NCI-H1436 (cell line): ENCODE results near the gene PADI6.
"Not testable (repeated sequence)": the region's sequence is repeated elsewhere in the genome, so short reads cannot be mapped to it uniquely, and the experiment has no call there.

Experiments
- DNase-seq: peaks from one replicate; lab custom pipeline; 2025; lab: John Stamatoyannopoulos, UW

The PADI6 gene

DNA sequence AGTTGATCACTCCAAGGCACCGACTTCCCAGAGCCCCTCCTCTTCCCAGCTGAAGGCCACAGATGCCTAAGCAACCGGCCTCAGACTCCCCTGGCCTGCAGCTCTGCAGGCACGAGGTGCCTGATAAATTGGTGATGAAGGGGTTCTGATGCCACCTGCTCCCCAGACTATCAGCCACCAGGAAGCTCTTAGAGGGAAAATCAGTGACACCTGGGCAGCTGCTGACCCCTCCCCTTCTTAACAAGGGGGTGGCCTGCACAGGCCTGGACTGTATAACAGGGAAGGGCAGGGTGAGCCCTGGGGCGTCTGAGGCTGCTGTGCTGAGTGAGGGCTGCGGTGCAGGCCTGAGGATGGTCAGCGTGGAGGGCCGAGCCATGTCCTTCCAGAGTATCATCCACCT is at the start of gene PADI6:
Gene PADI6, plus strand, starts transcription at position 301 of the 400 bp plus-strand sequence. Its CDS starts 50 bp downstream, at position 351.
- DNase-seq: no peak

DNA sequence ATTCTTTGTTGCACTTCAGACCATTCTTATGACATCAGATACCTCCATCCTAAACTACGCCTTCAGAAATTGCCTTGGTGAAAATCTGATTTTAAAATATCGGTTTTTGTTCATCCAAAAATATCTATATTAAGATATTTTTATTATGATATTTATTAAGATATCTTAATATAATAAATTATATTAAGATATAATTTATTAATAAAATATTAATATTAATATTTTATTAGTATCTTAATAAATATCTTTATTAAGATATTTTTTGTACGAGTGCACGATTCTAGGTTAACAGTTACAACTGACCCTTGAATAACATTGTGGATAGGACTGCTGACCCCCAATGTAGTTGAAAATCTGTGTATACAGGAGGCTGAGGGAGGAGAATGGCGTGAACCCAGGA is 43.1 kb upstream of the PADI6 start:
- no peak for DNase-seq

DNA sequence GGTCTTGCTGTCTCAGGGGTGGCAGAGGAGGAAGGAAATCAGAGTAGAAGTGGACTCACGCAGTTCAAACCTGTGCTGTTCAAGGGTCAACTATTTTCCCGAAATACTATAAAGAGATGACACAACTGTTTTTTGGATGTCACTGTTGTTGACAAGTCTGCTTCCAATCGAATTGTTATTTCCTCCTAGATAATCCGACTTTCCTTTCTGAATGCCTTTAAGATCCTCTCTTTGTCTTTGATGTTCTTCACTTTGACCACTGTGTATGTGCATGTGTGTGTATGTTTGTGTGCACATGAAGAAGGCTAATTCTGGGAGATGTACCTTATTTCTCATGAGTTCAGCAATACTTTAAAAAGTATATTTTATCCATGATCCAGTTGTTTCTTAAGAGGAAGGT is 42.4 kb upstream of the PADI6 start:
- DNase-seq: no peak

DNA sequence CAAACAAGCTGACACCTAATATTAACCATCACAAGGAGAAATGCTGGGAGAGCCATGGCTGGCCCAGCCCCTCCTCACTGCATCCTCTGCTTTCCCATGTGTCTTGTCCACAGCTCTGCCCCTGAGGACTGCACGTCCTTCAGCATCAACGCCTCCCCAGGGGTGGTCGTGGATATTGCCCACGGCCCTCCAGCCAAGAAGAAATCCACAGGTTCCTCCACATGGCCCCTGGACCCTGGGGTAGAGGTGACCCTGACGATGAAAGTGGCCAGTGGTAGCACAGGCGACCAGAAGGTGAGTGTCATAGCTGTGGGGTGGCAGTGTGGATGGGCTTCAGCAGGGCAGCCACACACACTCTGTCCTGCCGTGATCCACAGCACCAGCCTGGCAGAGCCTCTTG is 41.1 kb upstream of the PADI6 start:
- DNase-seq: no peak

DNA sequence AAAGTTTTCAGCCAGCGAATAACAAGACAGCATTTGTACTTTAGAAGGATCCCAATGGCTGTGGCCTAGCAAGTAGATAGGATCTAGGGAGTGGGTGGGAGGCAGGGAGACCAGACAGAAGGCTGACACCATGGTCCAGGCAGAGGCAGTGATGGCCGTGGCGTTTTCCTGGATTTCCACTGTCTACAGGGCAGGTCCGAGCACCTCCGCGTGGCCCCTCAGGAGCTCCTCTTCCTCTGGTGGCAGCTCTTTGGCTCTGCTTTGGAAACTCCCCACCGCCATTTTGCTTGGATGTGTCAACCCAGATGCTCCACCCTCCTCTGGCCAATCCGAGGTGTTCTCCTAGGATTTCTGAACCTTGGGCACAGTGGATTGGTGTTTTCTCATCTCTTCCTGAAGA is 38.9 kb upstream of the PADI6 start:
- no peak for DNase-seq

DNA sequence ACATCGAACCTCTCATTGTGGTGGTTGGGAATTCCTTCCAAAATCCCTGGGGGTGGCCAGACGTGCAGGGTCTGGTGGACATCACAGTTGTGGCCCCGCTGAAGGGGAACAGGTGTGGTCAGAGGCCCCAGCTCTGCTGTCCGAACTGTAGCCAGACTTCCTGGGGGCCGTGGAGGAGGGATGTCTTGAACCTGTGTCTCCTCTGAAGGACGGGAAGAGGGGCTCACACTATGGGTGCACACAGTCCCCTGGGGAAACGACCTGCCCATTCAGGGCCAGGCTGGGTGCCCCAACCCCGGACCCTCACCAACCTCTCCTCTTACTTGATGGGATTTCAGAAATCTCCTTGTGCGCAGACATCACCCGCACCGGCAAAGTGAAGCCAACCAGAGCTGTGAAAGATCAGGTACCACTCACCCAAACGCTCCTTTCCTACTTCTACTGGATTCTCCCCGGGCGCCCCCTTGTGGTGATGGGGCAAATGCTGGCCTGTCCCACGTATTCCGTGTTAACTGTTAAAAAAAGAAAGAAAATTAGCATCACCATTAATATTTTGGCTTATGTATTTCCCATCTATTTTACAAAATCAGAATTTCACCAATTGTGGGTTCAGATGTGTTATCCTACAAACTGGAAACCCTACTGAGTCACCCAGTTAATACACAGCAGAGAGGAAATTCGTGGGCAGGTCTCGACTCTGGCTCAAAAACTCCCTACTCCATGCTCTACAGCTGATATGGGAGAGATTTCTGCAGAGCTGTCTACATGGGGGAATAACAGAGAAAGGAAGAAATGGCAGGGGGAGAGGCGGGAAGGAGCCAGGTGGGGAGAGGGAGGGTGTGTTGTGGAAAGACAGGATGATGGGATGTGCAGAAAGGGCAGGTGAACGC is 35.9 kb upstream of the PADI6 start:
- peak; percentile 64 for DNase-seq

DNA sequence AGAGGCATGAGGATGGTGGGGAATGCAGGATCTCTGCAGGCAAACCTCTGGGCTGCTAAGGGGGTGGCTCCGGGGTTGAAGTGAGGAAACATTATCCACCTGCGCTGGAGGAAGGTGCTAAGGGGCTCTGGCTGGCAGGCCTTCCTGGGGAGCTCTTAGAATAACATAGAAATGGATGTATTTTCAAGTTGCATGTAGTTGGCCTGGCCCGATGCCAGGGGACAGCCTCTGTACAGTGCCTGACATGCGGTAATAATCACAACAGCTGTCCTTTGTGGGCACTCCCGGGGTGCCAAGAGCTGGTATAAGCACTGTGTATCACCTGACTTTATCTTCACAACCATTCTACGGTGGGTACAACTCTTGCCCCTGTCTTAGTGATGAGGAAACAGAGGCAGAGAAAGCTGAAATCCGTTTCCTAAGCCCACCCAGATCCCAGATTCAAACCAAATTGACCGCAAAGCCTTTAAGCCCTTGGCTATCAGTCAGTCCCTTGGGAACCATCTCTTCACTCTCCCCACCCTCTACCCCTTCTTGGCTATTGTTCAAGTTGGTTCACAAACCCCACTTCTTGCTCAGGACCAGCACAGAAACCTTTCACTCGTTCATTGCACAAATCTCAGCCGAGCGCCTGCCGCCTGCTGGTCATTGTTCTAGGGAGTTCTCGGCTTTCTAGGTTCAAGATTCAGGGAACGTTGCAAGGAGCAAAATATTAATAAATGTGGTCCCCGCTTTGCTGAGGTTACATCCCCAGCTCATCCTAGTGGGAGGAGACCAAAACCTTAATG is 33.1 kb upstream of the PADI6 start:
- no peak for DNase-seq

DNA sequence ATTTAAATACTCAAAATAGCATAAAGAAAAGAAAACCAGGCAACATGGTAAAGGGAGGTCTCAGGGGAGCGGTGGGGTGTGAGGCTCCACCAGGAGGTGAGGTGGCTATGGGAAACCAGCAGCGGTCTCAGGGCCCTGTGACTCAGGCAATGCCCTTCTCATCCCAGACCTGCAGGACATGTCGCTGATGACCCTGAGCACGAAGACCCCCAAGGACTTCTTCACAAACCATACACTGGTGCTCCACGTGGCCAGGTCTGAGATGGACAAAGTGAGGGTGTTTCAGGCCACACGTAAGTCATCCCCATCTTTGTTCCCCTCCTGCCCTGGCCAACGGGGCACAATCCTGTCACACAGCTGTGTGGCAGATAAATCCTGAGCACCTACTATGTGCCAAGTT is 32.5 kb upstream of the PADI6 start:
- DNase-seq: no peak

DNA sequence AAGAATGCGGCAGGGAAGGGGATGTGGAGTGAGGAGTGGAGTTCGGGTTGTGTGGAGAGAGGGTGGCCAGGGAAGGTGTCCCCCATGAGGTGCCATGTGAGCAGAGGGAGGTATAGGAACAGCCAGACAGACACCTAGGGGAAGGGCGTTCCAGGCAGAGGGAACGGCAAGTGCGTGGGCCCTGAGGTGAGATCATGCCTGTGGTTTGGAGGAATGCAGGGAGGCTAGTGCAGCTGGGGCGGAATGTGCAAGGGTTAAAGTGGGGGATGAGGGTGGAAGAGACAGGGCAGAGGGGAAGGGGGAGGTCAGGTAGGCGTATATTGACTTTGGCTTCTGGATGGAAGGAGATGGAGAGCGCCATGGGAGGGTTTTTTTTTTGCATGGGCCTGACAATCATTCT is 31.6 kb upstream of the PADI6 start:
- DNase-seq: no peak

DNA sequence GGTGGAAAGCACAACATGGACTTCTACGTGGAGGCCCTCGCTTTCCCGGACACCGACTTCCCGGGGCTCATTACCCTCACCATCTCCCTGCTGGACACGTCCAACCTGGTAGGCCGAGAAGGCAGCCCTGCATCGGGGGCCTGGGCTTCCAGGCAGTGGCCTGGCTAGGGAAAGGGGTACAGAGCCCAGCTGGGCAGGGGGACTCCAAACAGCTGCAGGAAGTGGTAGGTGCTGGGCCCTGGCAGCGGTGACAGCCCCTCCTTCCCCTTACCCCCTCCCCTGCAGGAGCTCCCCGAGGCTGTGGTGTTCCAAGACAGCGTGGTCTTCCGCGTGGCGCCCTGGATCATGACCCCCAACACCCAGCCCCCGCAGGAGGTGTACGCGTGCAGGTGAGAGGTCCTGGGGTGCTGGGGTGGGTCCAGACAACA is 30.0 kb upstream of the PADI6 start:
- DNase-seq: no peak

DNA sequence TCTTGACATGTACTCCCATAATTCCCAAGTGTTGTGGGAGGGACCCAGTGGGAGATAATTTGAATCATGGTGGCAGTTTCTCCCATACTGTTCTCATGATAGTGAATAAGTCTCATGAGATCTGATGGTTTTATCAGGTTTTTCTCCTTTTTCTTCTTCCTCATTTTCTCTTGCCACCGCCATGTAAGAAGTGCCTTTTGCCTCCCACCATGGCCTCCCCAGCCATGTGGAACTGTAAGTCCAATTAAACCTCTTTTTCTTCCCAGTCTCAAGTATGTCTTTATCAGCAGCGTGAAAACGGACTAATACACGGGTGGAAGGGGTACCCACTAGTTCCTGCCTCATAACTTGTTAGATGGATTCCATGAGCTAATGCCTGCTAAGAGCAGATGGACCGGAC is 26.5 kb upstream of the PADI6 start:
- DNase-seq: not testable (repeated sequence)

DNA sequence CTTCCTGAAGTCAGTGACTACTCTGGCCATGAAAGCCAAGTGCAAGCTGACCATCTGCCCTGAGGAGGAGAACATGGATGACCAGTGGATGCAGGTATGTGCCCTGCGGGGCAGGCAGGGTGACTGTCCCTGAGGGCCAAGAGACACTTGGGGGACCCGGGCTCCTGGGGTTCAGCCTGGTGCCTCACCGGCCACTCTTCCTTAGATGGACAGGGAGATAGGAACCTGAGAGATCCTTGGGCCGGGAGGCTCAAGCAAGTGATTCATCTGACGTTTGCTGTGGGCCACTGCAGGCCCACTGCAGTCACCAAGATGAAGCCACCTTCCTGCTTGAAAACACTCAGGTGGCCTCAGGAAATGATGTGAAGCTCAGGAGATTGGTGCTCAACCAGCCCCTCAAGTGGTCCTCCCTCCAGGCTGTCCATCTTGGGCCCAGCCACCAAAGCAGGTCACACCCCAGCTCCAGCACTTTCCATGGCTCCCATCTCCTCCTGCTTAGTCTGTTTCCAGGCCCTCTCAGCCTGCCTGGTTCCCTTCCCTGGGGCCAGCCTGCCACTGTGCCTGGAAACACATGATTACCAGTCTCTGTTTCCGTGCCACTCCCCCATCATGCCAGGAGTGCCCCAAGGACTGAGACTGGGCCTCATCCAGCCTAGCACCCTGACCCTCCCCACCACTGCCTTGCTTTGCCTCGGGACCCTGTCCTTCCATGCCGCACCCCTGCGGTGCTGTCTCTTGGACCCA is 25.8 kb upstream of the PADI6 start:
- no peak for DNase-seq

DNA sequence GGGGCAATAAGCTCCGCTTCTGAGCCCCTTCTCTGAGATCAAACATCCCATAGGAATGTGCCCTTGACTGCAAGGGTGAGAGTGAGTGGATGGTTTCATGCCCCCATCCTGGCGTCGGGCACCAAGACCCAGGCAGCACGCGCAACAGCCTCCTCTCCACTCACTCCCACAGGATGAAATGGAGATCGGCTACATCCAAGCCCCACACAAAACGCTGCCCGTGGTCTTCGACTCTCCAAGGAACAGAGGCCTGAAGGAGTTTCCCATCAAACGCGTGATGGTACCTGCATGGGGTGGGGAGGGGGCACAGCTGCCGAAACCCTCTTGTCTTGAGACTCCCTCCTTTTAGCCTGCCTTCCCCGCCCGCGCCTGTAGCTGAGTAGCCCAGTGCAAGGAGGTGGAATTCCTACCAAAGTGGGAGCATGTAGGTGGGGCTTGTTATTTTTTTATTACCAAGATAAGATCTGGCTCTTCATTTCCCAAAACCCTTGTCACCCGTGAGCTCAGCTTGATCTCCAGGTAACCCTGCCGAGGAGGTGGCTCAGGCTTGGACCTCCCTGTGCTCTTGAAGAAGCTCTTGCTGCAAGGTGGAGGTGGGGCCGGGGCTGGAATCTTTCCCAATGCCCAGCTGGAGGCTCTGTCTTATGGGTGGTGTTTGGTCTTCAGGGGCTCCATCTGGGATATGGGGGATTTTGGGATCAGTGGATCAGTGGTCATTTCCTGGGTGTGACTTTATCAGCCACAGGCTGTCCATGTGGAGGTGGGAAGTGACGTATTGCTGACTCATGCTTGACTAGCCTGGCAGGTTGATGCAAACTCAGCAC is 24.0 kb upstream of the PADI6 start:
- no peak for DNase-seq

DNA sequence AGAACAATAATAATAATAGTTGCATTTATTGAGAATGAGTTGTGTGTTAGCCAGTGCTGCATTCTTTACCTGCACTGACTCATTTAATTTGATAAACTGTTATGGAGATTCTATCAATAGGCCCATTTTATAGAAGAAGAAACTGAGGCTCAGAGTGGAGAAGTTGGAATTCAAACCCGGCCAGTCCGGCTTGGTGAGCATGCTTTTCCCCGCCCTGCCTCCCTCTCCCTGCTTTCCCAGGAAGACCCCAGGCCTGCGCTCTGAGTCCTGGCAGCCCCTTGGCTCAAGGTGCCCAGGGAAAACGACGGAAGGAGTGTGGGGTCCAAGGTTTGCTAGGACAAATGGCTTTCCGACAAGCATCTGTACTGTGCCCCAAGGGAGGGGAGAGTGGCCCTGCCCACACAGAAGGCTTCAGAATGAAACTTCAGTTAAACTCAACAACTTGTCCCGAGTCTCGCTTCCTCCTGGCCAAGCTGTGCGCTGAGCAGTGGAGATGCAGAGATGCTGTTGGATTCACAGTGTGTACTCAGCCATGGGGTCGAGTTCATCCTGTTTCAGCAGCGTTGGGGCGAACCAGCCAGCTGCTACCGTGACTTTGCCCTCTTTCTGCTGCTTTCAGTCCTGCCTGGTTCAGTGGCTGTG is 23.3 kb upstream of the PADI6 start:
- DNase-seq: no peak

DNA sequence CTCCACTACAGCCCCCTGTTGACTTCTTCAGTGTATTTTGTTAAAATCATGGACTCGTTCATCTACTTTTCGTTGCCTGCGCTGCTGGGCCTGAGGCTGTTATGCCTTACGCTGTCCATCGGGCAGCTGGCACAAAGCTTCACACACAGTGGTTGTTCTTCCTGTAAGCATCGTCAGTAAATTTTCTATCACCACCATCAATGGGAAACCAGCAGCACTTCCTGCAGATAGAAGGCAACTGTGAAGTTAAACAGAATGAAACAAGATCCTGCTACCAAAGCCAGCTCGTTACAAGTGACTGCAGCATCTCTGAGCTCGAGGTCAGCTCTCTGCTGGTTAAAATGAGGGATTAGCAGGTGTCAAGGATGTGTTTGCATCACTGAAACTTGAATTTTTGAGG is 21.9 kb upstream of the PADI6 start:
- no peak for DNase-seq

DNA sequence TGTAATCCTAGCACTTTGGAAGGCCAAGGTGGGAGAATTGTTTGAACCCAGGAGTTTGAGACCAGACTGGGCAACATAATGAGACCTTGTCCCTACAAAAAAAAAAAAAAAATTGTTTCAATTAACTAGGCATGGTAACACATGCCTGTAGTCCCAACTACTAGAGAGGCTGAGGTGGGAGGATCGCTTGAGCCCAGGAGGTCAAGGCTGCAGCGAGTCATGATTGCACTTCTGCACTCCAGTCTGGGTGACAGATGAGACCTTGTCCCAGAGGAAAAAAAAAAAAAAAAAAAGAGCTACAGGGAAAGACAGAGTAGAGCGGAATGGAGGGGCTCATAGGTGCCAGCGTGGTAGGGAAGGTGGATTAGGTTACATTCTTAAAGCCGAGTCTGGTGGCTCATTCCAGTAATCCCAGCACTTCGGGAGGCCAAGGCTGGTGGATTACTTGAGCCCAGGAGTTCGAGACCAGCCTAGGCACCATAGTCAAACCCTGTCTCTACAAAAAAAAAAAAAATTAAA is 21.0 kb upstream of the PADI6 start:
- no peak for DNase-seq

DNA sequence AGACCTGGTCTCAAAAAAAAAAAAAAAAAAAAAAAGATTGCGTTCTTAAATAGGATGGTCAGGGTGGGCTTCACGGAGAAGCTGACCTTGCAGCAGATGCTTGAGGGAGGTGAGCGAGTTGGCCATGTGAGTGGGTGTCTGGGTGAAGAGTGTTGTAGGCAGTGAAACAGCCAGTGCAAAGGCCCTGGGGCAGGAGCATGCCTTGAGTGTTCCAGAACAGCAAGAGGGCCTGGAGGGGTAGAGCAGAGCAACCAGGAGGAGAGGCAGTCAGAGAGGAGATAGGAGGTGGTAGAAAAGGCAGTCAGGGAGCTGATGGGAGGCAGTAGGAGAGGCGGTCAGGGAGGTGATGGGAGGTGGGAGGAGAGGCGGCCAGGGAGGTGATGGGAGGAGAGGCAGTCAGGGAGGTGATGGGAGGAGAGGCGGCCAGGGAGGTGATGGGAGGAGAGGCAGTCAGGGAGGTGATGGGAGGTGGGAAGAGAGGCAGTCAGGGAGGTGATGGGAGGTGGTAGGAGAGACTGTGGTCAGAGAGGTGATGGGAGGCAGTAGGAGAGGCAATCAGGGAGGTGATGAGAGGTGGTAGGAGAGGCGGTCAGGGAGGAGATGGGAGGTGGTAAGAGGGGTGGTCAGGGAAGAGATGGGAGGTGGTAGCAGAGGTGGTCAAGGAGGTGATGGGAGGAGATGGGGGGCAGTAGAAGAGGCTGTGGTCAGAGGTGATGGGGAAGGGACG is 20.2 kb upstream of the PADI6 start:
- DNase-seq: no peak

DNA sequence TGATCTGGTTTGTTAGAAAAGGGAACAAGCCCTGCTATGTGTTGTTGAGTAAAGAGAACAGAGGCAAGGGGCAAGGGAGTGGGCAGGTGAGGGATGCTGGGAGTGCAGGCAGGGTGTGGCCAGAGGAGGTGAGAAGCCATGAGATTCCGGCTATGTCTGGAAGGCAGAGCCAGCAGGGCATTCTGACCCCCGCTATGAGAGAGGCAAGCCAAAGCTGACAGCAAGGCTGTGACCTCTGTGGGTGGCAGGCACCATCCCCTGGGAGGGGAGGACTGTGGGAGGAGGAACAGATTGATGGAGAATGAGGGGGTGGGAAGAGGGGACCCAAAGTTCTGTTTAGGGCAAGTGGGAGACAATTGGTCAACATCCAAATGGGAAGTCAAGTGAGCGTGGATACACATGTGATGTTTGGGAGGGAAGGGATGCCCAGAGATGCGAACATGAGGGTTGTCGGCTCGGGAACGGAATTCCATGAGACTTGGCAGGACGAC is 19.5 kb upstream of the PADI6 start:
- no peak for DNase-seq

DNA sequence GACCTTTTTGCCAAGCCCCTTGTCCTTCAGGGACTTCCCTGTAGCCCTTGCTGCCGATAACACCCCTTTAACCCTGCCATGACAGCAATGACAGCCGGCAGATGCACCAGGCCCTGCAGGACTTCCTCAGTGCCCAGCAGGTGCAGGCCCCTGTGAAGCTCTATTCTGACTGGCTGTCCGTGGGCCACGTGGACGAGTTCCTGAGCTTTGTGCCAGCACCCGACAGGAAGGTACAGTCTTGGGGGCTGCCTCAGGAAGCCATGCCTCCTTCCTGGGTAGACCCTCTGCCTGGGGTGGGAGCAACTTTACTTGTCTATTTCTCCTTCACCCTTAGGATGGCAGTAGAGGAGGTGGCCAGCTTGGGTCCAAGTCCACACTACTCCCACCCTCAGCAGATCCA is 16.1 kb upstream of the PADI6 start:
- no peak for DNase-seq

DNA sequence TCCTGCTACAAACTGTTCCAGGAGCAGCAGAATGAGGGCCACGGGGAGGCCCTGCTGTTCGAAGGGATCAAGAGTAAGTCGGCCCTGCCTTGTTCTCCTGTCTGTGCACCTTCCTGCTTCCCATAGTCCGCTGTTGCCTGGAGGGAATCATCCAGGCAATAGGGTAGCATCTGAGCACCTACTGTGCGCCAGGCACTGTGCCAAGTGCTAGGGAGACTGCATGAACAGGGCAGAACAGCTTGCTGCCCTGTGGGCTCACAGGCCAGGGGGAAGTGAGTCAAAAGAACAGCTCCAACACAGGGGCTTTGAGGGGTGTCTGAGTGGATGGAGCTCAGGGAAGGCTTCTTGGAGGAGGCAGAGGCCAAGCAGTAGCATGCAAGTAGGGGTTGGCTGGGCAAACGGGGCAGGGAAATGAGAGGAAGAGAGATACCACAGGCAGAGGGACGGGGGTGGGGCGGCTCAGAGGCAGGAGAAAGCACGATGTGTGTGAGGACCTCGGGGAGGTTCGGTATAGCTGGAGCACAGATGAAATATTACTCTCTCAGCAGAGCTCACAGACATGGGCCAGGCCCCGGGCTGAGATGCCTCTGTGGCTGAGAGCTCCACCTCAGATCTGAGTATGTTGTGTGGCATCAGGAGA is 15.5 kb upstream of the PADI6 start:
- DNase-seq: no peak
